ENCODE data around the gene CDK19.

Gene CDK19

DNA sequence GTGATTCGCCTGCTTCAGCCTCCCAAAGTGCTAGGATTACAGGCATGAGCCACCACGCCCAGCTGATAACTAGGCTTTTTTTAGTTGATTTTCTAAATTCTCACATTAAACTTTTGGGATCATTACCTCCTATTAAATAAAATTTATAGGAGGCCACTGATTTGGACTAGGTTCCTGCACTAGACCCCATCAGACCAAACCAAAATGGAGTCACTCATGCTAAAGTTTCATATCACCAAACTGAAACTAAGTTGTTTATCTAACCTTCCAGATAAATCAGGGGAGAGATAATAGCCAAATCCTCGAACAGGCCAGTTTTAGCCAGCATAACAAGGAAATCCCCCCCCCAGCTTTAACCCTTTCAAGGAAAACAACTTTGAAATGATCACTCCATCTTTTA lies 240.5 kb downstream of the CDK19 start:
- Histone ChIP-seq H3K4me1 (ENCODE audit: control insufficient read depth in 1 of 2, insufficient read depth in 2 of 2, low read length in 2 of 2) (no peaks in the 10 kb centered on the region), H3K9ac (ENCODE audit: low read depth in 1 of 2, low read length in 2 of 2) (no peak overlapping the region), H3K4me3 (ENCODE audit: low read depth in 1 of 2, low read length in 2 of 2) (no peak overlapping the region), H3K36me3 (ENCODE audit: control insufficient read depth in 1 of 2, insufficient read depth in 2 of 2, low read length in 2 of 2) (no peaks in the 10 kb centered on the region), H3K27ac (ENCODE audit: low read depth, low read length) (no peak overlapping the region), H3K9me3 (ENCODE audit: control insufficient read depth in 1 of 2, low read length in 2 of 2) (no peaks in the 10 kb centered on the region), H3K27me3 (ENCODE audit: control insufficient read depth in 1 of 2, insufficient read depth in 2 of 2, low read length in 2 of 2) (no peaks in the 10 kb centered on the region)

DNA sequence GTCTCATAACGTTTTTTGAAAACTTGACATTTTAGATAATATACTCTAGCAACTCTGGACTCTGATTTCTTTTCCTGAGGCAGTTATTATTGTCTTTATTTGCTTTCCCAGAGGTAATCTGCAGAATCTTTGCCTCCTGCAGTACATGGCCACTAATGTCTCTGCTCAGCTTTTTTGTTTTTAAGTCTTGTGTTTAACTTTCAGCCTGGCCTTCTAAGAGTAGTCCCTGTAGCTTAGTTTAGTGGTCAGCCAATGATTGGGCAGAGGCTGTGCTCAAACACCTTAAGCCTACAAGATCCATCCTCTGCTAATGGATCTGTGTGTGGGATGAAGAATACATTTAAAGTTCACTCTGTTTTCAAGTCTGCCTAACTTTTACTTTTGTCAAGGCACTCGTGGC lies 241.7 kb downstream of the CDK19 start:
- H3K27me3 ChIP-seq (ENCODE audit: control insufficient read depth in 1 of 2, insufficient read depth in 2 of 2, low read length in 2 of 2) = no peaks in the 10 kb centered on the region
- H3K27ac ChIP-seq (ENCODE audit: low read depth, low read length) = no peak overlapping the region

DNA sequence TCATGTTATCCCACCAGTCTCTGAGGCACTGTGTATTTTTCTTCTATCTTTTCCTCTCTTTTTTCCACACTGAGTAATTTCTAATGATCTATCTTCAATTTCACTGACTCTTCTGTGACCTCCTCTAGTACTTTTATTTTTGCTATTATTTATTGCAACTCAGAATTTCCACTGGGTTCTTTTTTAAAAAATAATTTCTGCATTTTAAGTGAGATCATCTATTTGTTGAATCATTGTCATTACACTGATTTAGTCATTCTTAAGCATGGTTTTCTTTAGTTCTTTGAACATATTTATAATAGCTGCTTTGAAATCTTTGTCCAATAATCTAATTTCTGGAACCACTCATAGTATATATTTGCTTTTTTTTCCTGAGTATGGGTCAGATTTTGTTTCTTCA lies 242.1 kb downstream of the CDK19 start:
- no peaks in the 10 kb centered on the region for H3K36me3 ChIP-seq (ENCODE audit: control insufficient read depth in 1 of 2, insufficient read depth in 2 of 2, low read length in 2 of 2)
- H3K27me3 ChIP-seq (ENCODE audit: control insufficient read depth in 1 of 2, insufficient read depth in 2 of 2, low read length in 2 of 2) = no peaks in the 10 kb centered on the region
- H3K4me1 ChIP-seq (ENCODE audit: control insufficient read depth in 1 of 2, insufficient read depth in 2 of 2, low read length in 2 of 2) = no peaks in the 10 kb centered on the region
- no peak overlapping the region for H3K9ac ChIP-seq (ENCODE audit: low read depth in 1 of 2, low read length in 2 of 2)
- no peak overlapping the region for H3K4me3 ChIP-seq (ENCODE audit: low read depth in 1 of 2, low read length in 2 of 2)
- H3K9me3 ChIP-seq (ENCODE audit: control insufficient read depth in 1 of 2, low read length in 2 of 2) = no peaks in the 10 kb centered on the region
- H3K27ac ChIP-seq (ENCODE audit: low read depth, low read length) = no peak overlapping the region

More for the DNA sequence above, 241.7 kb downstream of the CDK19 start:
- no peaks in the 10 kb centered on the region for H3K9me3 ChIP-seq (ENCODE audit: control insufficient read depth in 1 of 2, low read length in 2 of 2)
- no peak overlapping the region for H3K9ac ChIP-seq (ENCODE audit: low read depth in 1 of 2, low read length in 2 of 2)
- H3K36me3 ChIP-seq (ENCODE audit: control insufficient read depth in 1 of 2, insufficient read depth in 2 of 2, low read length in 2 of 2) = no peaks in the 10 kb centered on the region
- H3K4me3 ChIP-seq (ENCODE audit: low read depth in 1 of 2, low read length in 2 of 2) = no peak overlapping the region
- no peaks in the 10 kb centered on the region for H3K4me1 ChIP-seq (ENCODE audit: control insufficient read depth in 1 of 2, insufficient read depth in 2 of 2, low read length in 2 of 2)

DNA sequence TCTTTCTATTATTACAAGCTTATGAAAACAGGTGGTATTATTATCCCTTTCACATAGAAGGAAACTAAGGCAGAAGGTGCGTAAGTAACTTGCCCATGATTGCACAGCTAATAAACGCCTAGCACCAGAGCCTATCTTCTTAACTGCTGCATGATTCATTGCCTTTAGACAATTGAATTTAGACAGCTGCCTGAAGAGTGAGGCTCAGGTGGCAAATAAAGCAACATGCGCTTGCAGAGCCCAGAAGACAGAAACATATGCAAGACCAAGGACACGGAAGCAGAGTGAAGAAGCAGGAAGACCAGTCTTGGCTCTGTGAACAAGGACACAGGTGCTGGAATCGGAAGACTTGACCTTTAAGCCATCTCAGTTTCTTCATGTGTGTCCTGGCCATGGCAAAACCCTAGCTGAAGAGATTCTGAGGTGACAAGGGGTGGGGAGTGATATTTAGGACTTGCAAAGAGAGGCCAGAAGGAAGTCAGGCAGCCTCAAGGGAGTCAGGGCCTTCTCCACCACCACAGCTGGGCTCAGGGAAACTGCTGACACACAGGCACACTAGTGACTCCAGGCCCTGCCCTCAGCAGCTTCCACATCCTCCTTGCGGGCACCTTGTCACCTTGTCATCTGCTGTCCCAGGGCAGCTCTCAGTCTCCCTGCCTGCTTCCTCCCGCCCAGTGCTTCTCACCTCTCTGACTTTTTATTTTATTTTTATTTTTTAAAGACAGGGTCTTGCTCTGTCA lies 247.1 kb downstream of the CDK19 start:
- H3K4me3 ChIP-seq (ENCODE audit: low read depth in 1 of 2, low read length in 2 of 2) = no peak overlapping the region
- peaks cover 17 to 20% of the 10 kb centered on the region in 2 donors for H3K4me1 ChIP-seq (ENCODE audit: control insufficient read depth in 1 of 2, insufficient read depth in 2 of 2, low read length in 2 of 2)
- no peak overlapping the region for H3K27ac ChIP-seq (ENCODE audit: low read depth, low read length)
- no peaks in the 10 kb centered on the region for H3K9me3 ChIP-seq (ENCODE audit: control insufficient read depth in 1 of 2, low read length in 2 of 2)
- no peaks in the 10 kb centered on the region for H3K36me3 ChIP-seq (ENCODE audit: control insufficient read depth in 1 of 2, insufficient read depth in 2 of 2, low read length in 2 of 2)
- H3K9ac ChIP-seq (ENCODE audit: low read depth in 1 of 2, low read length in 2 of 2) = no peak overlapping the region
- no peaks in the 10 kb centered on the region for H3K27me3 ChIP-seq (ENCODE audit: control insufficient read depth in 1 of 2, insufficient read depth in 2 of 2, low read length in 2 of 2)

DNA sequence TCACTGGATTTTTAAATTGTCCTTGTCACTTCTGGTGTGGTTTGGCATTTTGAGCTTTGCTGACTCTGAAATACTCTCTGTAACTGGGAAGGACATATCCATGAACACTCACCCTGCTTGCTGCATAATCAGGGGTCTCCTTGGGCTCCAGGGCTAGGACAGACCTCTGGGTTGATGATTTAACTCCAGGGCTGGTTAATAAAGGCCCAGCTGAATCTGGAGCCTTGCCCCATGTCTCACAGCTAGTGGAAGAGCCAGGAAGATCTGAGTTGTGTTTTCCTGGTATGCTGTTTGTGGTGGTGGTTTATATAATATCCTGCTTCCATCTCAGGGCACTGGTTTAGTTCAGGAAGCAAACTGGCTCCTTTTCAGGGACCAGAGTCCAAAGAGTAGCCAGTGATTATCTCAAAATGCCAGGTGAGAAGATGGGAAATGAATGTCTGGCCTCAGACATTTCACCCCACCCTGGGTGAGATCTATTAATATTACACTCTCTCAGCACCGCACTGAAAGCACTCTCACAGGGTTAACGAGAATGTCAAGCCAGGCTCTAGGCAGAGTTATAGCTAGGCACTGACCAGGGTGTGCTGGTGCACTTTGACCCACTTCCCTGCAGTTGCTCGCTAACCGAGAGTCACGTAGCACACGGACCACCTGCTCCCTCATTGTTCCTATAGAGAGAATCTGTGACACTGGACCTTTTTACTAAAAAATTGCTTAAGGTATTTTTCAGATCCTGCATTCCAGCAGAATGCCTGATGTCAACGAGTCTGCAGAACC lies 248.7 kb downstream of the CDK19 start:
- H3K9ac ChIP-seq (ENCODE audit: low read depth in 1 of 2, low read length in 2 of 2) = no peak overlapping the region

DNA sequence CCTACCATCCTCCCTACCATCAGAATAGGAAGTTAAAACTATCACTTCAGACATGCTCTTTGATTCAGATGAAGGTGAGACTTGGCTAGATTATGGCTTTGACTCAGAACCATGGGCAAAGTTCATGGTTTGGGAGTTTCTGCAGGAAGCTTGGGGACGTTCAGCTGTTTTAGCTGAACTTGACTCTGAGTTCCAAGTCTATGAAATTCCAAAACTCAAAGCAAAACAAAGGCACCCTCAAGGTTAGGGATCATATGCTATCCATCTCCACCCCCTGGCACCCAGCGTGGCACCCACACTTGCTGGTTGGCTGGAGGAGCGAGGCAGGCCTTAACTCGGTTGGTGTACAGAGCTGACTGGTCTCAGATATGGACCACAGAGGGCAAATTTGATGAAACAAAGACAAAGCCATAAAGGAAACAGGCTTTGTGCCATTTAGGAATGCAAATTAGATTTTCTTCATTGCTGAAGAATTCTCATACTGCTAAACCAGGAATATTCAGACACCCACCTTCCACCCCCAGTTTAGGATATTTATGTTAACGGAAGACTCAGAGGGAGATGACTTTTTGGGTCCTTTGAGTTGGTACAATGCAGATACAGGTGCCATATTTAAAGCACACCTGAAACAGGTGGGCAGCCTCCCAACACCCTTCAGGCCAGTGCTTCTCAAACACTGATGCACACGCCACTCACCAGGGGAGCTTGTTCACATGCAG lies 250.4 kb downstream of the CDK19 start:
- no peaks in the 10 kb centered on the region for H3K27me3 ChIP-seq (ENCODE audit: control insufficient read depth in 1 of 2, insufficient read depth in 2 of 2, low read length in 2 of 2)
- H3K36me3 ChIP-seq (ENCODE audit: control insufficient read depth in 1 of 2, insufficient read depth in 2 of 2, low read length in 2 of 2) = no peaks in the 10 kb centered on the region
- peaks cover 17 to 20% of the 10 kb centered on the region in 2 donors for H3K4me1 ChIP-seq (ENCODE audit: control insufficient read depth in 1 of 2, insufficient read depth in 2 of 2, low read length in 2 of 2)
- no peak overlapping the region for H3K9ac ChIP-seq (ENCODE audit: low read depth in 1 of 2, low read length in 2 of 2)
- peak overlapping the region; percentile 14 for H3K27ac ChIP-seq (ENCODE audit: low read depth, low read length)
- peaks cover 0 to 2% of the 10 kb centered on the region in 2 donors for H3K9me3 ChIP-seq (ENCODE audit: control insufficient read depth in 1 of 2, low read length in 2 of 2)
- no peak overlapping the region for H3K4me3 ChIP-seq (ENCODE audit: low read depth in 1 of 2, low read length in 2 of 2)

More for the DNA sequence above, 248.7 kb downstream of the CDK19 start:
- H3K4me3 ChIP-seq (ENCODE audit: low read depth in 1 of 2, low read length in 2 of 2) = no peak overlapping the region
- H3K4me1 ChIP-seq (ENCODE audit: control insufficient read depth in 1 of 2, insufficient read depth in 2 of 2, low read length in 2 of 2) = peaks cover 17 to 20% of the 10 kb centered on the region in 2 donors
- no peaks in the 10 kb centered on the region for H3K27me3 ChIP-seq (ENCODE audit: control insufficient read depth in 1 of 2, insufficient read depth in 2 of 2, low read length in 2 of 2)
- H3K27ac ChIP-seq (ENCODE audit: low read depth, low read length) = peak overlapping the region; percentile 17
- H3K36me3 ChIP-seq (ENCODE audit: control insufficient read depth in 1 of 2, insufficient read depth in 2 of 2, low read length in 2 of 2) = no peaks in the 10 kb centered on the region
- H3K9me3 ChIP-seq (ENCODE audit: control insufficient read depth in 1 of 2, low read length in 2 of 2) = peaks cover 0 to 2% of the 10 kb centered on the region in 2 donors

DNA sequence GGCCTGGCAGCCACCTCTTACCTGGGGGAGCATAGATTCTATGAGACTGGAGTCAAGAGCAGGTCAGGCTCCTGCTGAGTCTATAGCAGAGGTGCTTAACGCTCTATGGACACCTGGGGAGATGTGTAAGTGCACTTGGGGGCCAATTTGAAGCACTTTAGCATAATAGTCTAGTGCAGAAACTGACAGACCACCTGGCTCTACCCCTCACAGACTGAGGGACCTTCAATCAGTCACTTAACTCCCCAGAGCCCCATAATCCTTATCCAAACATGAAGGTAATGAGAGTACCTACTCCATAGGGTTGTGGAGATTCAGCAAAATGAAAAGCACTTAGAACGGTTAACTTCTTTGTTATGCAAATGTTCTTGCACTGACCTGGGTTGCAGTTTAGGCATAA lies 251.6 kb downstream of the CDK19 start:
- Histone ChIP-seq H3K4me1 (ENCODE audit: control insufficient read depth in 1 of 2, insufficient read depth in 2 of 2, low read length in 2 of 2) (peaks cover 17 to 20% of the 10 kb centered on the region in 2 donors), H3K27me3 (ENCODE audit: control insufficient read depth in 1 of 2, insufficient read depth in 2 of 2, low read length in 2 of 2) (no peaks in the 10 kb centered on the region)

DNA sequence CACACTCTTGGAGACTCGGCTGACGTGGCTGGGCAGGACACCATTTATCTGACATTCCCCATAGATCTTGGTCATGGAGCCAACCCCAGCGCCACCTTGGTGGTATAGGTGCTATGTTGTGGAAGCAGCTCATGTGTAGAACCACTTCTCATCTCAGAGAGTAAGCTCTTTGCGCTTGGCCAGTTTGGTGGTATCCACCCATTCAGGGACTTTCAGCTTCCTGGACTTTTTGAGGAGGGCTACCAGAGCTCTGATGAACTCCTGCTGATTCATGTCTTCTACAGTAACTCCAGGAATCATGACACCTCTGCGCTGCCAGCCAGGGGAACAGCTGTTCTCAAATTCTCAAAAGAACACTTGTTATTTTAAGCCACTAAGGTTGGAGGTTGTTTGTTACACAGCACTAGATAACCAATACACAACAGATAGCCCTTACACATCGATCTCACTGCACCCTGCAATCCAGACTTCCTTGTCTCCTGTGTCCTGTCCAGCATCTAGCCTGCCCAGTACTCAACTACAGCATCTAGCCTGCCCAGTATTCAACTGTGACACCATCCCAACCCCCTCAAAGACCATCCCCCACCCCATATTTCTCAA lies 252.9 kb downstream of the CDK19 start:
- H3K4me1 ChIP-seq (ENCODE audit: control insufficient read depth in 1 of 2, insufficient read depth in 2 of 2, low read length in 2 of 2) = peaks cover 16 to 20% of the 10 kb centered on the region in 2 donors
- no peak overlapping the region for H3K4me3 ChIP-seq (ENCODE audit: low read depth in 1 of 2, low read length in 2 of 2)
- no peak overlapping the region for H3K27ac ChIP-seq (ENCODE audit: low read depth, low read length)
- no peaks in the 10 kb centered on the region for H3K27me3 ChIP-seq (ENCODE audit: control insufficient read depth in 1 of 2, insufficient read depth in 2 of 2, low read length in 2 of 2)
- no peak overlapping the region for H3K9ac ChIP-seq (ENCODE audit: low read depth in 1 of 2, low read length in 2 of 2)
- no peaks in the 10 kb centered on the region for H3K36me3 ChIP-seq (ENCODE audit: control insufficient read depth in 1 of 2, insufficient read depth in 2 of 2, low read length in 2 of 2)
- peaks cover 0 to 2% of the 10 kb centered on the region in 2 donors for H3K9me3 ChIP-seq (ENCODE audit: control insufficient read depth in 1 of 2, low read length in 2 of 2)

More for the DNA sequence above, 251.6 kb downstream of the CDK19 start:
- Histone ChIP-seq H3K36me3 (ENCODE audit: control insufficient read depth in 1 of 2, insufficient read depth in 2 of 2, low read length in 2 of 2) (no peaks in the 10 kb centered on the region), H3K4me3 (ENCODE audit: low read depth in 1 of 2, low read length in 2 of 2) (no peak overlapping the region), H3K27ac (ENCODE audit: low read depth, low read length) (no peak overlapping the region), H3K9me3 (ENCODE audit: control insufficient read depth in 1 of 2, low read length in 2 of 2) (peaks cover 0 to 2% of the 10 kb centered on the region in 2 donors), H3K9ac (ENCODE audit: low read depth in 1 of 2, low read length in 2 of 2) (no peak overlapping the region)

DNA sequence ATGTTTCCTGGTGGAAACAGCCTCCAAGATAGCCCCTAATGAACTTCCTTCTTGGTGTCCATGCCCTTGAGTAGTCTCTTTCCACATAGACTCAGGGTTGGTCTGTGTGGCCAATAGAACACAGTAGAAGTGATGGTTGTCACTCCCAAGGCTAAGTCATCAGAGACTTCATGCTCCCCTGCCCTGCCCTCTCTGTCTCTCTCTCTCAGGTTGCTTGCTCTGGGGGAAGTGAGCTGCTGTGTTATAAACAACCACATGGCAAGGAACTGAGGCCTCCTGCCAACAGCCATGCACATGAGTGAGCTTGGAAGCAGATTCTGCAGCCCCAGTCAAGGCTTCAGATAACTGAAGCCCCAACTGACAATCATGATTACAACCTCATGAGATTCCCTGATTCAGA lies 253.6 kb downstream of the CDK19 start:
- H3K27ac ChIP-seq (ENCODE audit: low read depth, low read length) = no peak overlapping the region
- H3K4me3 ChIP-seq (ENCODE audit: low read depth in 1 of 2, low read length in 2 of 2) = no peak overlapping the region
- no peaks in the 10 kb centered on the region for H3K36me3 ChIP-seq (ENCODE audit: control insufficient read depth in 1 of 2, insufficient read depth in 2 of 2, low read length in 2 of 2)
- H3K9me3 ChIP-seq (ENCODE audit: control insufficient read depth in 1 of 2, low read length in 2 of 2) = peaks cover 0 to 2% of the 10 kb centered on the region in 2 donors
- no peaks in the 10 kb centered on the region for H3K27me3 ChIP-seq (ENCODE audit: control insufficient read depth in 1 of 2, insufficient read depth in 2 of 2, low read length in 2 of 2)
- H3K9ac ChIP-seq (ENCODE audit: low read depth in 1 of 2, low read length in 2 of 2) = no peak overlapping the region
- H3K4me1 ChIP-seq (ENCODE audit: control insufficient read depth in 1 of 2, insufficient read depth in 2 of 2, low read length in 2 of 2) = peaks cover 10 to 15% of the 10 kb centered on the region in 2 donors
